Hepatic stellate cell (primary cell): Measurements from ENCODE around the gene STAC2.
"Not testable (repeated sequence)": the region's sequence is repeated elsewhere in the genome, so short reads cannot be mapped to it uniquely, and the experiment has no call there.

Source experiments
- DNase-seq: peaks from one replicate; pipeline ENCODE4 v3.0.0; 2011; ENCODE audit warnings: low spot score

STAC2 gene

GRCh38 chr17:39186481-39187002 is 39.2 kb downstream of the STAC2 start:
- no peak for DNase-seq

GRCh38 chr17:39183720-39184119 is 42.0 kb downstream of the STAC2 start:
- no peak for DNase-seq

- no peak for DNase-seq
These were observed 42.7 kb downstream of the STAC2 start for GRCh38 chr17:39183045-39183444.

- no peak for DNase-seq
These were observed 44.4 kb downstream of the STAC2 start for GRCh38 chr17:39181303-39181702.

GRCh38 chr17:39178536-39178935 is 47.2 kb downstream of the STAC2 start:
- no peak for DNase-seq

GRCh38 chr17:39177256-39177655 is 48.5 kb downstream of the STAC2 start:
- no peak for DNase-seq

- DNase-seq = no peak
These were observed 50.1 kb downstream of the STAC2 start for GRCh38 chr17:39175695-39176093.

GRCh38 chr17:39174920-39175694 is 50.6 kb downstream of the STAC2 start:
- peak; percentile 82 for DNase-seq

- DNase-seq = no peak
These were observed 52.0 kb downstream of the STAC2 start for GRCh38 chr17:39173526-39174274.

GRCh38 chr17:39173080-39173479 is 52.7 kb downstream of the STAC2 start:
- no peak for DNase-seq

- no peak for DNase-seq
These were observed 53.8 kb downstream of the STAC2 start for GRCh38 chr17:39171933-39172332.

GRCh38 chr17:39170558-39170957 is 55.2 kb downstream of the STAC2 start:
- DNase-seq = no peak

- no peak for DNase-seq
These were observed 55.6 kb downstream of the STAC2 start for GRCh38 chr17:39170109-39170508.

GRCh38 chr17:39169518-39169917 is 56.2 kb downstream of the STAC2 start:
- DNase-seq = no peak

GRCh38 chr17:39169101-39169500 is 56.6 kb downstream of the STAC2 start:
- DNase-seq = no peak

- not testable (repeated sequence) for DNase-seq
These were observed 57.2 kb downstream of the STAC2 start for GRCh38 chr17:39168503-39168902.

- DNase-seq = no peak
These were observed 58.3 kb downstream of the STAC2 start for GRCh38 chr17:39167476-39167875.

GRCh38 chr17:39166437-39167335 is 59.1 kb downstream of the STAC2 start:
- no peak for DNase-seq

GRCh38 chr17:39165841-39166349 is 59.9 kb downstream of the STAC2 start, which contains the start of gene ARL5C:
ARL5C (minus strand) TSS chr17:39166161; CDS start chr17:39165760, 401 bp downstream.
- DNase-seq = no peak

GRCh38 chr17:39165178-39165840 is 60.4 kb downstream of the STAC2 start:
- DNase-seq = no peak

- DNase-seq = peak; percentile 98
These were observed 61.0 kb downstream of the STAC2 start for GRCh38 chr17:39164675-39165143.
